MM.1S (cell line): Measurements from ENCODE around the gene ZNF469.

Source experiments
- DNase-seq: peaks from one replicate; pipeline ENCODE4 v3.0.0-alpha.2; 2015
- H2AFZ ChIP-seq: fragments of 300-600 bp; sonication (generic); 2 replicates; pipeline ENCODE4 v1.6.0; 2016; ENCODE audit warnings: antibody characterized with exemption, low read length
- H3F3A ChIP-seq: fragments of 300-600 bp; sonication (generic); 2 replicates; pipeline ENCODE4 v1.6.1; 2016; ENCODE audit warnings: mild to moderate bottlenecking, antibody characterized with exemption, low read length, moderate library complexity, mixed read lengths; ENCODE audit not compliant: insufficient read depth
- H3K27ac ChIP-seq: fragments of 300-600 bp; sonication (generic); 2 replicates; pipeline ENCODE4 v1.5.1; 2016; ENCODE audit warnings: mild to moderate bottlenecking, low read length
- H3K27me3 ChIP-seq: fragments of 300-600 bp; sonication (generic); replicated peaks from 2 replicates; pipeline ENCODE4 v1.6.0; 2016; ENCODE audit warnings: low read length; ENCODE audit not compliant: insufficient read depth
- H3K36me3 ChIP-seq: fragments of 300-600 bp; sonication (generic); replicated peaks from 2 replicates; pipeline ENCODE4 v1.6.1; 2016; ENCODE audit warnings: mild to moderate bottlenecking, low read length, mixed read lengths; ENCODE audit not compliant: insufficient read depth
- H3K4me1 ChIP-seq: fragments of 300-600 bp; sonication (generic); 2 replicates; pipeline ENCODE4 v1.6.1; 2016; ENCODE audit warnings: low read length, mixed read lengths
- H3K4me2 ChIP-seq: fragments of 300-600 bp; sonication (generic); 2 replicates; pipeline ENCODE4 v1.6.0; 2016; ENCODE audit warnings: low read depth, low read length
- H3K4me3 ChIP-seq: fragments of 300-600 bp; sonication (generic); 2 replicates; pipeline ENCODE4 v1.5.1; 2016; ENCODE audit warnings: low read length, mixed read lengths
- H3K79me2 ChIP-seq: fragments of 300-600 bp; sonication (generic); 2 replicates; pipeline ENCODE4 v1.6.1; 2016; ENCODE audit warnings: mixed run types, low read length, mixed read lengths
- H3K9ac ChIP-seq: fragments of 300-600 bp; sonication (generic); 2 replicates; pipeline ENCODE4 v1.6.1; 2016; ENCODE audit warnings: low read length, mixed read lengths
- H3K9me2 ChIP-seq: fragments of 300-600 bp; sonication (generic); replicated peaks from 2 replicates; pipeline ENCODE4 v1.6.1; 2016; ENCODE audit warnings: mild to moderate bottlenecking, low read length, mixed read lengths; ENCODE audit not compliant: insufficient read depth
- H3K9me3 ChIP-seq: fragments of 300-600 bp; sonication (generic); replicated peaks from 2 replicates; pipeline ENCODE4 v1.6.1; 2016; ENCODE audit warnings: mild to moderate bottlenecking, low read length, mixed read lengths; ENCODE audit not compliant: insufficient read depth
- H4K20me1 ChIP-seq: fragments of 300-600 bp; sonication (generic); 2 replicates; pipeline ENCODE4 v1.6.1; 2016; ENCODE audit warnings: mild to moderate bottlenecking, low read length, moderate library complexity, mixed read lengths; ENCODE audit not compliant: insufficient read depth
- EZH2 ChIP-seq: fragments of 300-600 bp; sonication (generic); optimal IDR thresholded peaks from 2 replicates; pipeline ENCODE3; 2017; ENCODE audit warnings: low read depth, mild to moderate bottlenecking, antibody characterized with exemption, low read length, mixed read lengths
- EZH2phosphoT487 ChIP-seq: fragments of 300-600 bp; sonication (generic); IDR thresholded peaks from 2 replicates; pipeline ENCODE4 v1.6.1; 2018; ENCODE audit warnings: antibody characterized with exemption, low read length
- TF ChIP-seq, protein P1 (sequence below): fragments of 300-600 bp; sonication (generic); IDR thresholded peaks from 2 replicates; pipeline ENCODE4 v1.5.1; 2016; ENCODE audit warnings: antibody characterized with exemption, low read length, mixed read lengths

The ZNF469 gene

GRCh38 chr16:88389621-88390160 lies 6.9 kb downstream of the ZNF469 start:
- no peak overlapping the region for H2AFZ ChIP-seq
- H3K79me2 ChIP-seq = no peaks in the 10 kb centered on the region
- no peak for DNase-seq
- H4K20me1 ChIP-seq = no peaks in the 10 kb centered on the region
- no peaks in the 10 kb centered on the region for H3F3A ChIP-seq
- H3K4me3 ChIP-seq = no peak overlapping the region
- TF ChIP-seq EZH2 = no peak
- TF ChIP-seq, protein P1, sequence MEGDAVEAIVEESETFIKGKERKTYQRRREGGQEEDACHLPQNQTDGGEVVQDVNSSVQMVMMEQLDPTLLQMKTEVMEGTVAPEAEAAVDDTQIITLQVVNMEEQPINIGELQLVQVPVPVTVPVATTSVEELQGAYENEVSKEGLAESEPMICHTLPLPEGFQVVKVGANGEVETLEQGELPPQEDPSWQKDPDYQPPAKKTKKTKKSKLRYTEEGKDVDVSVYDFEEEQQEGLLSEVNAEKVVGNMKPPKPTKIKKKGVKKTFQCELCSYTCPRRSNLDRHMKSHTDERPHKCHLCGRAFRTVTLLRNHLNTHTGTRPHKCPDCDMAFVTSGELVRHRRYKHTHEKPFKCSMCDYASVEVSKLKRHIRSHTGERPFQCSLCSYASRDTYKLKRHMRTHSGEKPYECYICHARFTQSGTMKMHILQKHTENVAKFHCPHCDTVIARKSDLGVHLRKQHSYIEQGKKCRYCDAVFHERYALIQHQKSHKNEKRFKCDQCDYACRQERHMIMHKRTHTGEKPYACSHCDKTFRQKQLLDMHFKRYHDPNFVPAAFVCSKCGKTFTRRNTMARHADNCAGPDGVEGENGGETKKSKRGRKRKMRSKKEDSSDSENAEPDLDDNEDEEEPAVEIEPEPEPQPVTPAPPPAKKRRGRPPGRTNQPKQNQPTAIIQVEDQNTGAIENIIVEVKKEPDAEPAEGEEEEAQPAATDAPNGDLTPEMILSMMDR = no peak
- no peak for TF ChIP-seq EZH2phosphoT487
- H3K9me2 ChIP-seq = no peaks in the 10 kb centered on the region
- no peak overlapping the region for H3K9ac ChIP-seq
- H3K4me1 ChIP-seq = no peaks in the 10 kb centered on the region
- H3K27ac ChIP-seq = no peak overlapping the region
- no peaks in the 10 kb centered on the region for H3K9me3 ChIP-seq
- no peak overlapping the region for H3K4me2 ChIP-seq
- peaks cover 89% of the 10 kb centered on the region for H3K27me3 ChIP-seq
- no peaks in the 10 kb centered on the region for H3K36me3 ChIP-seq

DNA sequence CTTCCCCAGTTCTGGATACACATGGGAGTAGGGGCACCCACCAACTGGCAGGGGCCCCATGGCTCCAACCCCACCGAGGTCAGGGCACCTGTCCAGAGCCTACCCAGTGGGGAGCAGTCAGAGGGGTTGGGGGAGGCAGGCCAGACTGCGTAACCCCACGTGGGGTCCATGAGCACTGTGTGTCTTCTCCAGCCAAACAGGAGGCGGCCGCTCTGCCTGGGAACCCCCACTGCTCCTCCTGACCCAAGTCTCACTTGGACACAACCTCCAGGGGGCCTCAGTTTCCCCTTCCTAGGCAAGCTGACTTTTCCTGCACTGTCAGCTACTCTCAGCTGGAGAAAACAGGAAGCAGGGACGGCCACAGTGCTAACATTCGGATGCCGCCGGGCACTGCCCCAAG lies 7.5 kb downstream of the ZNF469 start:
- no peak overlapping the region for H3K9ac ChIP-seq
- peaks cover 87% of the 10 kb centered on the region for H3K27me3 ChIP-seq
- TF ChIP-seq EZH2phosphoT487 (no peak), EZH2 (no peak)
- TF ChIP-seq, protein P1 = no peak
- no peak overlapping the region for H3K27ac ChIP-seq
- H3K9me3 ChIP-seq = no peaks in the 10 kb centered on the region
- H2AFZ ChIP-seq = no peak overlapping the region
- H3K36me3 ChIP-seq = no peaks in the 10 kb centered on the region
- H3F3A ChIP-seq = no peaks in the 10 kb centered on the region
- no peaks in the 10 kb centered on the region for H4K20me1 ChIP-seq
- no peak for DNase-seq
- no peaks in the 10 kb centered on the region for H3K4me1 ChIP-seq
- no peak overlapping the region for H3K4me2 ChIP-seq
- H3K79me2 ChIP-seq = no peaks in the 10 kb centered on the region
- H3K9me2 ChIP-seq = no peaks in the 10 kb centered on the region
- H3K4me3 ChIP-seq = no peak overlapping the region

- no peak overlapping the region for H3K27ac ChIP-seq
- H3K27me3 ChIP-seq = peaks cover 86% of the 10 kb centered on the region
- H3K79me2 ChIP-seq = no peaks in the 10 kb centered on the region
- no peak overlapping the region for H3K4me2 ChIP-seq
- no peaks in the 10 kb centered on the region for H3K36me3 ChIP-seq
- no peaks in the 10 kb centered on the region for H3K9me2 ChIP-seq
- no peak overlapping the region for H2AFZ ChIP-seq
- no peak for DNase-seq
- H4K20me1 ChIP-seq = no peaks in the 10 kb centered on the region
- TF ChIP-seq EZH2phosphoT487 (no peak), EZH2 (no peak)
- TF ChIP-seq, protein P1 = no peak
- H3K4me1 ChIP-seq = no peaks in the 10 kb centered on the region
- no peak overlapping the region for H3K9ac ChIP-seq
- no peaks in the 10 kb centered on the region for H3K9me3 ChIP-seq
- no peak overlapping the region for H3K4me3 ChIP-seq
- no peaks in the 10 kb centered on the region for H3F3A ChIP-seq
Measured at GRCh38 chr16:88390735-88391134, 8.0 kb downstream of the ZNF469 start.
